HCT116 (cell line): ENCODE results near the gene PTH2. TPM values are rescaled to one million over a fixed set of nuclear protein-coding genes. Genes with fewer than 3 reads are reported as not detected.

ENCODE experiments used
- ATAC-seq: fragments of 200-7000 bp; cut with Tn5 transposase; 2 replicates; pipeline ENCODE4 v1.9.1; 2020; ENCODE audit warnings: mild to moderate bottlenecking, moderate library complexity
- BruUV-seq: library from RNA; stranded (reverse); fragments of 400-500 nt; replicated peaks from 2 replicates; lab custom pipeline; 2021; lab: Mats Ljungman, UMichigan
- CTCF ChIA-PET: fragments of 300-600 bp; sonication (Branson Sonifier 250); formaldehyde crosslinking; loops from one replicate; lab custom pipeline; 2021; ENCODE audit warnings: antibody characterized with exemption; lab: Charles Lee
- POLR2A ChIA-PET: fragments of 300-600, 350-600 bp; sonication (Branson Sonifier 250); formaldehyde crosslinking; loops from one replicate; lab custom pipeline; 2021; ENCODE audit warnings: antibody characterized with exemption; lab: Charles Lee
- RAD21 ChIA-PET, 2 experiments: fragments of 300-600 bp; sonication (Branson Sonifier 250); formaldehyde crosslinking; loops; one replicate each; lab custom pipeline; 2023; ENCODE audit warnings: low total read pairs in 2 of 2; ENCODE audit not compliant: uncharacterized antibody in 2 of 2, unreplicated experiment in 2 of 2, low non-redundant PET in 1 of 2; lab: Charles Lee
- DNase-seq: peaks from one replicate; pipeline ENCODE4 v3.0.0-alpha.2; 2010; ENCODE audit warnings: low read depth, low spot score
- H2AFZ ChIP-seq: fragments of 200-600 bp; shearing (Covaris generic), sonication (generic); 2 replicates; pipeline ENCODE4 v1.6.1; 2017; ENCODE audit warnings: low read depth, mixed run types, mixed read lengths, antibody characterized with exemption, low read length; ENCODE audit not compliant: poor library complexity, severe bottlenecking
- H3K27ac ChIP-seq: 2 replicates; pipeline ENCODE4 v1.5.1; 2012; ENCODE audit warnings: low read depth, low read length
- H3K27me3 ChIP-seq: fragments of 200-600 bp; sonication (generic); 2 replicates; pipeline ENCODE4 v1.6.1; 2016; ENCODE audit warnings: mixed run types, low read length, mixed read lengths; ENCODE audit not compliant: insufficient read depth
- H3K36me3 ChIP-seq, 2 experiments: fragments of 200-500 bp in 1 of 2; fragments of 200-600 bp in 1 of 2; sonication (Bioruptor generic) in 1 of 2; sonication (generic) in 1 of 2; 2 replicates each; pipeline versions ENCODE4 v1.5.1 to v1.6.1; 2014 to 2016; ENCODE audit warnings: low read length in 2 of 2, inconsistent platforms in 1 of 2, mixed read lengths in 1 of 2, mixed run types in 1 of 2; ENCODE audit not compliant: insufficient read depth in 2 of 2, control insufficient read depth in 1 of 2
- H3K4me1 ChIP-seq, 2 experiments: fragments of 200-600 bp in 1 of 2; sonication (generic) in 1 of 2; 2 replicates each; pipeline versions ENCODE4 v1.5.1 to v1.6.1; 2012 to 2017; ENCODE audit warnings: low read length in 2 of 2, inconsistent platforms in 1 of 2, mild to moderate bottlenecking in 1 of 2, mixed read lengths in 1 of 2, mixed run types in 1 of 2, moderate library complexity in 1 of 2; ENCODE audit not compliant: insufficient read depth in 2 of 2, control insufficient read depth in 1 of 2
- H3K4me2 ChIP-seq: fragments of 200-600 bp; sonication (generic); 2 replicates; pipeline ENCODE4 v1.6.1; 2017; ENCODE audit warnings: mixed run types, low read length, mixed read lengths
- H3K4me3 ChIP-seq, 2 experiments: fragments of 200-600 bp in 1 of 2; sonication (generic) in 1 of 2; replicated peaks in 1 of 2; 2 replicates each; pipeline ENCODE4 v1.5.1; 2011 to 2016; ENCODE audit warnings: low read length in 2 of 2, control low read depth in 1 of 2, low read depth in 1 of 2, mild to moderate bottlenecking in 1 of 2, mixed read lengths in 1 of 2, mixed run types in 1 of 2
- H3K79me2 ChIP-seq: fragments of 200-600 bp; sonication (generic); 2 replicates; pipeline ENCODE4 v1.6.1; 2017; ENCODE audit warnings: mild to moderate bottlenecking, mixed run types, low read length, moderate library complexity, mixed read lengths; ENCODE audit not compliant: insufficient read depth
- H3K9ac ChIP-seq: fragments of 200-600 bp; sonication (generic); 2 replicates; pipeline ENCODE4 v1.6.1; 2016; ENCODE audit warnings: low read length, mixed read lengths
- H3K9me2 ChIP-seq: fragments of 200-600 bp; sonication (generic), shearing (Covaris generic); 2 replicates; pipeline ENCODE4 v1.6.1; 2017; ENCODE audit warnings: mixed run types, mild to moderate bottlenecking, moderate library complexity; ENCODE audit not compliant: insufficient read depth
- H3K9me3 ChIP-seq, 2 experiments: fragments of 200-500 bp in 1 of 2; fragments of 200-600 bp in 1 of 2; sonication (Bioruptor generic) in 1 of 2; sonication (generic) in 1 of 2; 2 replicates each; pipeline ENCODE4 v1.6.1; 2014 to 2017; ENCODE audit warnings: low read length in 2 of 2, mixed read lengths in 2 of 2, inconsistent platforms in 1 of 2, low read depth in 1 of 2, mild to moderate bottlenecking in 1 of 2, mixed run types in 1 of 2, moderate library complexity in 1 of 2; ENCODE audit not compliant: control insufficient read depth in 1 of 2, insufficient read depth in 1 of 2
- H4K20me1 ChIP-seq: fragments of 200-600 bp; sonication (generic), shearing (Covaris generic); 2 replicates; pipeline ENCODE4 v1.6.1; 2017; ENCODE audit warnings: mixed run types, mild to moderate bottlenecking, moderate library complexity; ENCODE audit not compliant: insufficient read depth
- CBX3 ChIP-seq: IDR thresholded peaks from 2 replicates; pipeline ENCODE4 v1.6.1; 2012; ENCODE audit warnings: low read depth
- ELF1 ChIP-seq: IDR thresholded peaks from 2 replicates; pipeline ENCODE4 v1.6.1; 2012; ENCODE audit warnings: low read depth, borderline replicate concordance
- EZH2phosphoT487 ChIP-seq: fragments of 200-600 bp; IDR thresholded peaks from 2 replicates; pipeline ENCODE4 v1.6.1; 2018; ENCODE audit warnings: antibody characterized with exemption, borderline replicate concordance
- FOSL1 ChIP-seq: IDR thresholded peaks from 2 replicates; pipeline ENCODE4 v1.6.1; 2012; ENCODE audit warnings: low read depth
- JUND ChIP-seq: IDR thresholded peaks from 2 replicates; pipeline ENCODE4 v1.6.1; 2012
- MAX ChIP-seq: IDR thresholded peaks from 2 replicates; pipeline ENCODE4 v1.6.1; 2012
- POLR2A ChIP-seq: IDR thresholded peaks from 2 replicates; pipeline ENCODE4 v1.7.0; 2011; ENCODE audit warnings: borderline replicate concordance; ENCODE audit not compliant: insufficient read depth, insufficient read length; ENCODE audit errors: extremely low read depth
- POLR2AphosphoS5 ChIP-seq: IDR thresholded peaks from 2 replicates; pipeline ENCODE4 v1.6.1; 2011; ENCODE audit warnings: mild to moderate bottlenecking, low read depth, low read length, moderate library complexity
- RAD21 ChIP-seq: IDR thresholded peaks from 2 replicates; pipeline ENCODE4 v1.6.1; 2012; ENCODE audit warnings: low read depth, mild to moderate bottlenecking
- SIN3A ChIP-seq: IDR thresholded peaks from 2 replicates; pipeline ENCODE4 v1.6.1; 2012; ENCODE audit warnings: low read depth
- SP1 ChIP-seq: IDR thresholded peaks from 2 replicates; pipeline ENCODE4 v1.6.1; 2012; ENCODE audit warnings: low read depth
- TCF7L2 ChIP-seq: IDR thresholded peaks from 2 replicates; pipeline ENCODE4 v1.7.0; 2011; ENCODE audit warnings: borderline replicate concordance, inconsistent platforms; ENCODE audit not compliant: insufficient read depth, insufficient read length; ENCODE audit errors: extremely low read depth
- YY1 ChIP-seq: IDR thresholded peaks from 2 replicates; pipeline ENCODE4 v1.6.1; 2011; ENCODE audit warnings: low read length, low read depth, moderate library complexity, mild to moderate bottlenecking; ENCODE audit not compliant: insufficient replicate concordance; ENCODE audit errors: extremely low read depth
- ZBTB33 ChIP-seq: IDR thresholded peaks from 2 replicates; pipeline ENCODE4 v1.6.1; 2011; ENCODE audit warnings: mild to moderate bottlenecking, low read length, moderate library complexity; ENCODE audit not compliant: insufficient replicate concordance; ENCODE audit errors: extremely low read depth
- ZNF274 ChIP-seq: fragments of 200-500 bp; sonication (Bioruptor generic); IDR thresholded peaks from 2 replicates; pipeline ENCODE4 v1.6.1; 2014; ENCODE audit warnings: mild to moderate bottlenecking, low read depth, low read length, inconsistent platforms
- intact Hi-C: fragments of 100-400 bp; cut with micrococcal nuclease; formaldehyde crosslinking; loops from 2 replicates; pipeline ENCODE4 v1.10.0; 2022
- total RNA-seq: library from RNA; stranded (reverse); gene quantifications from one replicate; pipeline ENCODE4 v1.2.1, GENCODE V29; 2021; ENCODE audit not compliant: unreplicated experiment

The PTH2 gene
- total RNA-seq, 1 experiment from 2014 or later, result 9.5 TPM

- TF ChIP-seq YY1, result no peak
- no peak for TF ChIP-seq POLR2AphosphoS5
- TF ChIP-seq POLR2A, result no peak
These were observed 35.3 kb downstream of the PTH2 start, which contains the start of gene KASH5 (continued) for GRCh38 chr19:49387936-49388372.

GRCh38 chr19:49383599-49383998 lies 39.6 kb downstream of the PTH2 start:
- BruUV-seq, result no TSS peak
- RAD21 ChIA-PET, result no interaction called here
- no peak for ATAC-seq

More at GRCh38 chr19:49383599-49383998, 39.6 kb downstream of the PTH2 start:
- CTCF ChIA-PET, result interaction anchor here (1.5 kb wide), 1 partner anchor 20 kb away, joined by 3 read pairs; no protein-coding TSS in a partner anchor
- Histone ChIP-seq H3K9me3 (peaks cover 6 to 7% of the 10 kb centered on the region in 2 experiments), H3K27ac (no peak overlapping the region), H3K9me2 (no peaks in the 10 kb centered on the region), H3K4me3 (no peak overlapping the region), H3K4me2 (no peak overlapping the region), H2AFZ (no peak overlapping the region), H3K4me1 (no peaks in the 10 kb centered on the region), H3K79me2 (no peaks in the 10 kb centered on the region)
- POLR2A ChIA-PET, result interaction anchor here (0.7 kb wide), 1 partner anchor 8 kb away, joined by 3 read pairs; no protein-coding TSS in a partner anchor
- TF ChIP-seq MAX, result no peak
- TF ChIP-seq JUND, result no peak
- TF ChIP-seq SP1, result no peak
- TF ChIP-seq ZBTB33, result no peak
- no peak for TF ChIP-seq TCF7L2
- no peak for TF ChIP-seq ZNF274
- TF ChIP-seq YY1, result no peak
- TF ChIP-seq SIN3A, result no peak
- TF ChIP-seq CBX3, result no peak
- TF ChIP-seq FOSL1, result no peak
- no peak for TF ChIP-seq ELF1
- no peak for TF ChIP-seq RAD21
- TF ChIP-seq EZH2phosphoT487, result no peak
- TF ChIP-seq POLR2AphosphoS5, result no peak
- TF ChIP-seq, all 23 proteins: peak for 0
- intact Hi-C loops, result no loop called here
- H3K9ac ChIP-seq, result no peak overlapping the region
- H3K27me3 ChIP-seq, result no peaks in the 10 kb centered on the region
- no peaks in the 10 kb centered on the region for H3K36me3 ChIP-seq
- H4K20me1 ChIP-seq, result no peaks in the 10 kb centered on the region
- no peak for DNase-seq
